Hypothalamus (tissue), 51 donors: Measurements from ENCODE around the gene NCMAP.

ENCODE experiments used
- DNase-seq, 51 donors: peaks; one replicate each; lab custom pipeline; 2025; lab: John Stamatoyannopoulos, UW

Gene NCMAP

DNA sequence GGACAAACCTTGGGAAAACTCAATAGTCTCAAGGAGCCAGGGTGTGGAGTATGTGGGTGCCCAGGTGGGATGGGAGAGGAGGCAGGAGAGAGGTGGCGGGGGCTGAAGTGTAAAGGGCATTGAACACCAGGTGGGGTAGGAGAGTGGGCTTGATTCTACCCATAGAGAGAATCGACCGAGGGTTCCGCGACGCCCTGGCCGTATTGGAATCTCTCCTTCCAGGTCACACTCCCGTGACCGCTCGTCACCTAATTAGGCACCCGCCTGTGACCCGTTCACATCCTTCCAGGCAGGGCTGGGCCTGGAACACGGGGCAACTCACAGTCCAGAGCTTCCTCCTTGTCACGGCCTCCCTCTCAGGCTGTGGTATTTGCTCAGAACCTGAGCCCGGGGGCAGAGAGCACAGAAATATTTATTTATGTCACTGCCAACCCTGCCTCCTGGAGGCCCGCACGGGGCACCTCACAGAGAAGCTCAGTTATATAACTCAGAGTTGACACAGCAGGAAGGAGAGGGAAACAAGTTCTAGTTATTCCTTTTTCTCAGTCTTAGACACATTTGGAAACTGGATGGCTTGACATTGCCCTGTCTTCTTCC is 12.0 kb downstream of the NCMAP start:
- peak in 1 of 51 donors; percentile 14 for DNase-seq

DNA sequence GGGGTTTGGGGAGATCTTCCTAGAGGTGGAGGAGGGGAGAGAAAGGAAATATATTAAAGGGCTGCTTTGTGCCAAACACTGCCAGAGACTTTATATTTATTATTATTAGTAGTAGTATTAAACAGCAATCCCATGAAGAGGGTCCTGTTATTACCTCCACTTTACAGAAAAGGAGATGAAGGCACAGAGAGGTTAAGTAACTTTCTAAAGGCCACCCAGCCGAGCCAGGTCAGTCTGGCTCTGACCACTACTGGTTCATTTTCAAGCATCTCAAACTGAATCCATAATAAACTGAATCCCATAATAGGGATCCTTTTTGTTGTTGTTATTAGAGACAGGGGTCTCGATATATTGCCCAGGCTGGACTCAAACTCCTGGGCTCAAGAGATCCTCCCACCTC is 12.6 kb downstream of the NCMAP start:
- no peak for DNase-seq

DNA sequence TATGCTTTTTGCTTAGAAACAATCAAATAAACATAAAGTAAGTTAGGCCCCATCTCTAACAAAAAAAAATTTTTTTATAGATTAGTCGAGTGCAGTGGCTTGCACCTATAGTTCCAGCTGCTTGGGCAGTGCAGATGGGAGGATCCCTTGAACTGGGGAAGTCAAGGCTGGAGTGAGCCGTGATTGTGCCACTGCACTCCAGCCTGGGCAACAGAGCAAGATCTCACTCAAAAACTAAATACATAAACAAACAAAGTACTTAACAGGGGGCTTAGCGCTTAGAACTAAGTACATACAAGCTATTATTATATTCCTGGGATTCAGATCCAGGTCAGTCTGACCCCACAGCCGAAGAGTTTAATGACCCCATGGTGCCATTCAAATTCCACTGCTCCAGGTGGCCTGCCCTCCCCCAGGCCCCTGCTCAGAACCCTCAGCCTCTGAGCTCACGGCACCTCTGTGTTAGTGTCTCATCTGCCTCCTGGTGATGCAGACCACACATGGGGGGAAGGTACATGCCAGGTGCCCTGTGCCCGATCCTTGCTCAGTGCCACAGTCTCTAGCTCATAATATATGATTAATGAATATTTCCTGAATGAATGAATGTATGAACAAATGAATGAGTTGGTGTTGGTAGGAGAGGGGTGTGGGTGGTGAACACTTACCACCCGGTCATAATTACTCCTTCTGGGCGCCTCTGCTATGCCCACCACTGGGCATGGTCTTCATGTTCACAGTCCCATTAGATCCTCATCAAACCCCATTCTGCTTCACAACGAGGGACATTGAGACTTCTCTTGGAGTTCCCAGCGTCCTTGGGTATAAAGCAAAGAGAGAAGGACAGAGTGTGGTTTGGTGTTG is 14.6 kb downstream of the NCMAP start:
- DNase-seq: no peak

DNA sequence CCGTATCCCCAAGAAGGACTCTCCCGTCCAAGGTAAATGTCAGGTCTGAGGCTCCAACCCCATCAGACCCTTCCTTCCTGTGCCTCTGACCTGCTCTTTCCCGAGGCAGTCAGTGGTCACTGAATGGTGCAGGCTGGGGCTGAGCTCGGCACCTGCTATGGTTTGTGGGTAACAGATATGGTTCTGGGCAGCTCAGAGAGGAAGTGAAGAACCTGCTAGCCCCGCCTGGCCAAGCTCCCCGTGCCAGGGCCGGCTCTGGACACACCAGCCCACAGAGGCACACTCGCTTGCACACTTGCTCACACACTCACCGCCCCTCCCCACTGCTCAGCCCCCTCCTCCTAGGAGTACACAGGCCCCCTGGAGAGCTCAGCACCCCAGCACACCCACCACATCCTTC is 16.4 kb downstream of the NCMAP start:
- DNase-seq: no peak

DNA sequence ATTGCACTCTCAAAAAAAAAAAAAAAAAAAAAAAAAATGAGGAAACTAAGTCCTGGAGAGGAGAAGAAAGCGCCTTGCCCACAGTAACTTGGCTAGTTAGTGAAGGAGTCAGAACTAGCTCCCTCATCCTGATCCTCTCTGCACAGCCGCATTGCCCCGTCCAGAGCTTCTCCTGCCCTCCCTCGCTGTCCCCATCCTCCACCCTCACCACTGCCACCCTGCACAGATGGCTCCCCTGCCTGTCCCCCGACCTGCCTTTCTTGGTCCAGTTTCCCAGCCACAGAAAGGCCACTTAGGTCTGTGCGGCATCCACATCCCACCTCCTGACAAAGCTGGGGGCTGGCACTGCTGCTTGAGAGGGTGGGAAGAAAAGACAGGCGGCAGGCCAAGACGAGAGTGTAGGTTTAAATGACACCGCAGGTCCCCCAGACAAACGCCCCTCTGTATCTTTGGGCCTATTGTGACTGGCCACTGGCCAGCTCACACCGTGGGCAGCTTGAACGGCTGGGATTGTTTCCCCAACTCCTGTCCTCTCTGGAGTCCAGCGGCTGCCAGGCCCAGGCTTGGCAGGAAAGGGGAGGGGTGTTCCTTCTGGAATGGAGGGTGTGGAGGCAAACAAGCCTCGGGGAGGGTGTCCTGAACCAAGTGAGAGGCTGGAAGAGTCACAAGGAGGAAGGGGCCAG is 20.2 kb downstream of the NCMAP start:
- peak in 17 of 51 donors; percentile 6 to 61 (median 23) for DNase-seq

DNA sequence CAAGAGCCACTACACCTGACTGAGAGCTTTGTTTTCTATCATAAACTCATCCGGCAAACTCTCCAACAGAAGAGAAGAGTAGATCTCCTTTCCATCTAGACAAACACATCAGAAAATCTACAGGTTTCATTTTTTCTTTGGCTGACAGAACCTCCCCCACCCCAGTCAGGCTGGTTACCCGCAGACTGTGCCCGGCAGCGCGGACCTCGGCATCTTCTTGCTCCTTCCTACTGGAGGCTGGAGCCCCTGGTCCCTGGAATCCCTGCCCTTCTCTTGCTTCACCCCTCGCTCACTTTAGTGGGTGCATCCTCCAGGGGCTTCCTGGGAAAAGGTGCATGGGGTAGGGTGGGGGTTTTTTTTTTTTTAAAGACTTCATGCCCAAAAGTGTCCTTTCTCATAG is 23.0 kb downstream of the NCMAP start:
- DNase-seq: no peak

DNA sequence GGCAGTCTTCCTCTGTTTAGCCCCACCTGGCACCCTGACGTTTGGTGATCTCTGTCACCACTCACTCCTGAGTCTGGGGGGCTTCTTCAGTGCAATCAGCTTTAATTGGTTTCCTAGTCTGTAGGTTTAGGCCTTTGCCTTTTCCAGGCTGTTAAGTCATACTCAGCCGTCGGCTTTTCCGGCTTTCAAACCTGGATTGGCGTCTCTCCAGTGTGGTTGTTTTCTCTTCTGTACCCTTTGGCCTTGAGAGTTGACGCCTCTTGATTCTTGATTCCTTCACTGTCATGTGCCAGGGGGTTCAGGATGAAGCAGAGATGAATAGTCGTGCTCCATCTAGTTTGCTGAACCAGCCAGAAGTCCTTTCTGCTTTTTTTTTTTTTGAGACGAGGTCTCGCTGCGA is 24.9 kb downstream of the NCMAP start:
- no peak for DNase-seq

DNA sequence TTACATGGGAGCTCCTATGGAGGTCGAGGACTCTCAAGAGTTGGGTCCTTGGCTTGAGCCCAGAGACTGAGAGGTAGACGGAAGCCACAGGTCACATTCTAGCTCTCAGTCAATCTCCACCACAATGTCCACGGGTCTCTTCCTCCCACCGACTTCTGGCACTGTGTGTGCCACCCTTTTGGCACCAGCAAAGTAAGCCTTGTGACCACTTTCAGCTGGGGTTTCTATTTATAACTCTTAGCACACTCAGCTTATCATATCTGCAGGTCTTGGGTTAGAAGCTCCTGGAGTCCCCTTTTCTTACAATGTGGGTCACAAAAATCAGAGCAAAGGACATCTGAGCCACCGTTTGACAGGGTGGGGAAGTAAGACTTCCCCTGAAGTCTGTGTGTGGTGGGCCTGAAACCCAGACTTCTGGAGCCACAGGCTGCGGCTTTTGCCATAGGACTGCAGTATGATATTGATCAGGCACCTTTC is 28.3 kb downstream of the NCMAP start:
- DNase-seq: no peak

DNA sequence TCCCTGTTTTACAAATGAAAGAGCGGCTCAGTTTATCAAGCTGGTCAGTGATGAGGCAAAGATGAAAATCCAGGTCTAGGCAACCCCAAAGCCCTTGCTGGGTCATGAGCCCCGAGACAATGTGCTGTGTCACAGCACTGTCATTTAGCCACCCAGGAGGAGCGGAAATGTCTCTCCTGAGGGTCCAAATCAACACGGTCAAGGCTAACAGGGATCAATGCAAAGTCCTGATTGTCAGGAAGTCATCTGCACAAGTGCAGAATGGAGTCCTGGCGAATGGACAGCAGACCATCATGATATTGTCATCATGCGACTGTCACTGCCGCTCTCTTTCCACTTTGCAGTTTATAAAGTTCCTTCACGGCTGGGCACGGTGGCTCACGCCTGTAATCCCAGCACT is 30.2 kb downstream of the NCMAP start:
- no peak for DNase-seq

DNA sequence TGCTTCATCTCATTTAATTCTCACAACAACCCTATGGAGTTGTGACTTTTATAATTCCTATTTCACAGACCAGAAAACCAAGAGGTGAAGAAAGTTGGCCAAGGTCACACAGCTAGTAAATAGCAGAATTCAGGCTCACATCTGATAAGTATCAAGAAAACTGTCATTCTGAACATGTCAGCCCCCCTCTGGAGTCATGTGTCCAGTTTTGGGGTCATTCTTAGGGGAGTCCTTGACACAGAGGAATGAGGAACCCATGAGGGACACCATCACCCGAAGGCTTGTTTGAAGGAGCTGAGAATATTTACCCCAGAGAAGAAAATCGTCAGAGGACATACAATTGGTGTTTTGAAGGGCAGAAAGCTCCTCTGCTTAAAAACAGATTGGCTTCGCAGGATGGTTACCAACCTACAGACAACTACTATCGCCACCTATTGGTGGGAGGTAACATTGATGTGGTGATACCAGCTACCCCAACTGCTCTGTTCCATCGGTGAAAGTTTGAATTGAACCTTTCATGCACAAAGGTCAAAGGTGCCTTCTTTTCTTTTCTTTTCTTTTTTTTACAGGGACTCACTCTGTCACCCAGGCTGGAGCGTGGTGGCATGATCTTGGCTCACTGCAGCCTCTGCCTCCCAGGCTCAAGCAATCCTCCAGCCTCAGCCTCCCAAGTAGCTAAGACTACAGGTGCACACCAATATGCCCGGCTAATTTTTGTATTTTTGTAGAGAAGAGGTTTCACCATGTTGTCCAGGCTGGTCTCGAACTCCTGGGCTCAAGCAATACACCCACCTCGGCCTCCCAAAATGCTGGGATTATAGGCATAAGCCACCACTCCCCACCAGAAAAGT is 31.3 kb downstream of the NCMAP start:
- DNase-seq: peak in 10 of 51 donors; percentile 2 to 32 (median 15)

DNA sequence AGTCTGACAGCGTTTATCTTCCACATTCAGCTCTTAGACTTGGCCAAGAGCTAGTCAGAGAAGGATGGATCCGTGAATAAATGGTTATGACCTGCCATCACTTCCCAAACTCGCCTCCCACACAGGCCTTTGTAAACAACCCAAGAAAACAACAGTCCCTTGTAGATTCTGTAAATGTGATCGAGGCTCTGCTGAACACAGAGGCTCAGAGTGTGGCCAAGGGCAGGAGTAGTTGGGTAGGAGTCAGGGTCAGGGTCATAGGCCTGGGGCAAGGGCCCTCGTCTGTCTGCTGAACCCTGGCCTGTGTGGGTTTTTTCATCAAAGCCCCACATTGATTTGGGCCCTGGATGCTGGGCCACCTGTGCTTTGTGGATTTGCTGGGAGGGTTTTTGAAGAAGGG is 32.7 kb downstream of the NCMAP start:
- no peak for DNase-seq

DNA sequence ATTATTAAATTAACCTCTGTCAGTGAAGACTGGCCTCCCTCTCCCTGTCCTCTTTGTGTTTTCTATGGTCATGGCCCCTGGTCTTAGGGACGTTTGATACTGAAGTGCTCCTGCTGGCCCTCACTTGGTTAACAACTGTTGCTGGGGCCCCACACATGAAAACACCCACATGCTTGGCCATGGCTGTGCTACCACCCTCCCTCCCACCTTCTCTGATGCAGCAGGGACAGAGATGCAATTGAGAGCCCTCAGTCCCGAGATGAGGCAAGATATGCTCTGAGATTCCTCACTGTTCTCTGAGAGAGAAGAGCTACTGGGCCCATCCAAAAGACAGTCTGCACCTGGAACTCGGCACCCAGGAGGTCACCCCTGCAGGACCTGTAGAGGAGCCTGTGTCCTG is 33.3 kb downstream of the NCMAP start:
- no peak for DNase-seq

DNA sequence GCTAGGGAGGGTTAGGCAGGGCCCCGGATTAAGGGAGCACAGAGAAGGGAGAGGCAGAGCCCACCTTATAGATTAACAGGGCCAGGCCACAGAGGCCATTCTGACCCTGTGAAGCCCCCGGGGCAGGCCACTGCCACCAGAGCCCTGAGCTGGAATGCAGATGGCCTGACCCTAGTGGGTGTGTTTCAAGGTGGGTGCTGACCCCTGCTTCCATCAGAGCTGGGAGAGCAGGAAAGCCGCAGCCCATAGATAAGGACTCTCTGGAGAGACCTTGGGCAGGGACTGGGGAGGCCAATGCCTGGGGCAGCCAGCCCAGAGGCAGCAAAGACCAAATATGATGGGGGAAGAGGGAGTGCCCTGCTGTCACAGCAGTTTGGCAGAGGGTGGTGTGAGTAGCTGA is 35.9 kb downstream of the NCMAP start:
- no peak for DNase-seq

DNA sequence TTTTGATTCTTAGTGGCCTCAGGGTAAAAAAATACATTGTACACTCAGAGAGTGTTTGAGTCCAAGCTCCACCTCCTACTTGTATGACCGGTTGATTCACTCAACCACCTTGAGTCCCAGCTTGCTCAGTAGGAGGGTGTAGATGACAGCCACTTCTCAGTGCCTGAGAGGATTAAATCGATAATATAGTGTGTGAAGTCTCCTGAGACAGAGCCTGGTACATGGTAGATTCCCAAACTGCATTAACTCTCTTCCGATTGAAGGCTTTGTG is 38.4 kb downstream of the NCMAP start:
- DNase-seq: no peak

DNA sequence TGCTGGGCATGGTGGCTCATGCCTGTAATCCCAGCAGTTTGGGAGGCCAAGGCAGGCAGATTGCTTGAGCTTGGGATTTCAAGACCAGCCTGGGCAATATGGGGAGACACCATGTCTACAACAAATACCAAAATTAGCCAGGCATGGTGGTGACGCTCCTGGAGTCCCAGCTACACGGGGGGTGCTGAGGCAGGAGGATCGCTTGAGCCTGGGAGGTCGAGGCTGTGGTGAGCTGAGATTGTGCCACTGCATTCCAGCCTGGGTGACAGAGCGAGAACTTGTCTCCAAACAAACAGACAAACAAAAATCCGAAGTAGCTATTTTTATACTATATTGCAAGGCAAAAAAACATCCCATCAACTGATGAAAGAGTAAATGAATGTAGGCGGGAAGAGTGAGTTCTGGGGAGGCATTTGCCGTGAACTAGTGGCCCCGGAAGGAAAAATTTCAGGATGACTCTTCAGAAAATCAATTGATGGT is 40.6 kb downstream of the NCMAP start:
- no peak for DNase-seq

DNA sequence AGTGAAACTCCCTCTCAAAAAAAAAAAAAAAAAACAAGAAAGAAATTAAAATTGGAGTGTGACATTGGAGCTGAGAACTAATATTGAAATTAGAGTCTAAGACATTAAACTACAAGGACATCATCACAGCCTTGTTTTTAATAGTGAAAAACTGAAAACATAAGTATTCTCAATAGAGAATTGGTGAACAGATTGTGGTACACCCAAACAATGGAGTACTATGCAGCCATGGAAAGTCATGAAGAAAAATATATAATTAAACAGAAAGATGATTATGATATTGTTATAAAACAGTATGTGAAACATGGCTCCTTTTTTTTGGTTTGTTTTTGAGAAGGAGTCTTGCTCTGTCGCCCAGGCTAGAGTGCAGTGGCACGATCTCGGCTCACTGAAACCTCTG is 43.4 kb downstream of the NCMAP start:
- no peak for DNase-seq

DNA sequence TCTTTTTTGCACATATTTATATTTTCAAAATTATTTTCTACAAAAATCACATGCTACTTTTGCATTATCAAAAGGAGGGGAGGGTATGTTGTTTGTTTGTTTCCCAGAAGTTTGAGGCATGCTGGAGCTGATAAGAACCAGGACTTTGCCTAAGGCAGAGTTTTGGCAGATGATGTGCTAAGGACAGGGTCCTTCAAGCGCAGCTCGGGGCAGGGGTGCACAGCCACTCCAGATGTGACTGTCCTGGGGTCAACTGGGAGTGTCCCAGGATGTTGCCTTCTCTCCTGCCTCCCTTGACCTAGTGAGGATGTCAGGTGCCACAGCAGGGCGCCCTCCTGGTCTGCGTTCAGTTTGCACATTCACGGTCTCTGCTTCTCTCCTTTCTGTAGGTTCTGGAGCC is 44.7 kb downstream of the NCMAP start:
- no peak for DNase-seq

DNA sequence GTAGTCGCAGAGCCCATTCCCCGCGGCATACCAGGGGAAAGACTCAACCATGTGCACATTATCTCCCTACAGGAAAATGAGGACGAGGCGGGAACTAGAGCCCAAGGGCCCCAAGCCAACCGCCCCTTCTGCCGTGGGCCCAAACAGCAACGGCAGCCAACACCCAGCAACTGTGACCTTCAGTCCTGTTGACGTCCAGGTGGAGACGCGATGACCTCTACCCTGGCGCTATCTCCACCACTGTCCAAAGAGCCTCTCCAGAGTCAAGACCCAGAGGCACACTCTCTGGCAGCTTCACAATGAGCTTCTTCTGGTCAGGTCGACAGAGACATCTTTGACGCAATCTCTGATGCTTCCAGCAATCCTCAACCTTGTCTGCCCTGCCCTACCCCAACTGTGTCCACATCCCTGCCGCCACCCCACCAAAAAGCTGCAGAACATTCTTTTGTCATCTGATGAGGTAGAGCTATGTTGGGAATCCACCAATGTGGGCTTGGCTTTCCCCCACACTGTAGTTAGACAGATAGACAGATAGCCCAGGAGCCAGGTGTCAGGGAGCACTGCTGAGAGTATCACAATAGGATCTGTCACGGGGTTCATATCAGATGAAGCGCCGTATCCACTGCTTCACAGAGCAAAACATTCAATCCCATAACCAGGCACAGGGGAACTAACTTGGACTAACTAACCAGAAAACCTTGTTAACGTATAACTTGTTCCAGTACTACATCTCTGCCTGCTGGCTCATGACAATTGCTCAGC is 49.8 kb downstream of the NCMAP start:
- no peak for DNase-seq

DNA sequence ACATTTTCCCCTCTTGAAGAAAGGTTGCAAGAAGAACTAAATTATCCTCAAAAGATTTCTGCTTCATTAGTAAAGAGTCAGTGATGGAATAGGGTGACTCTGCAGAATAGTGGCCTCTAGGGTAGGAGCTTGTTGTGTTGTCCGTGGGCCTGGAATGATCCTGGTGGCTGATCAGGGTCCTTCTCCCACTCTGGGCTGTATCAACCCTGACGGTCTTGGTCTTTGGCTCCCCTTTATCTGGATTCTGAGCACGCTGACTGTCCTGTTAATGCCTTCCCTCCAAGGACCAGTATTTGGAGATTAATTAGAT is 50.4 kb downstream of the NCMAP start:
- DNase-seq: no peak

DNA sequence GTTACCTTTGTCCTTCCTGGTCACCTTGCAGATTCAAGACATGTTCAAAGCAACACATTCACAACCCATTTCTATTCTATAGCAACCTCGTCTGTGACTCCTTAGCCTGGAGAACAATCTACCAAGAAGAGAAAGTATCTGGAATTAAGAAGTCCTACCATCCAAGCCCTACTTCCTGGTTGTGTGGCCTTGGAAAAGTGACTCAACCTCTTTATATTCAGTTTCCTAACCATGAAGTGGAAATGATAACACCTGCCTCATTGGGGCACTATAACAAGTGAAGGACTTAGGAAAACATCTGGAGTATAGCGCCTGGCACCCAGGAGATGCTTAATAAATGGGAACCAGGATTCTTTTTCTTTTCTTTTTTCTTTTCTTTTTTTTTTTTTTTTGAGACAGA is 50.7 kb downstream of the NCMAP start:
- no peak for DNase-seq
